Measurements from ENCODE around the gene SPATA18. TPM values are rescaled to one million over a fixed set of nuclear protein-coding genes. Genes with fewer than 3 reads are reported as not detected.

SPATA18 gene
- total and polyA plus RNA-seq, 2 of the 13 experiments (the other 11 are each of a cell fraction or from before 2014, with no cell fraction given): 5.7 to 13.2 TPM

- FAIRE-seq: no peak
Measured at GRCh38 chr4:52005604-52006273, 45.4 kb upstream of the SPATA18 start.

DNA sequence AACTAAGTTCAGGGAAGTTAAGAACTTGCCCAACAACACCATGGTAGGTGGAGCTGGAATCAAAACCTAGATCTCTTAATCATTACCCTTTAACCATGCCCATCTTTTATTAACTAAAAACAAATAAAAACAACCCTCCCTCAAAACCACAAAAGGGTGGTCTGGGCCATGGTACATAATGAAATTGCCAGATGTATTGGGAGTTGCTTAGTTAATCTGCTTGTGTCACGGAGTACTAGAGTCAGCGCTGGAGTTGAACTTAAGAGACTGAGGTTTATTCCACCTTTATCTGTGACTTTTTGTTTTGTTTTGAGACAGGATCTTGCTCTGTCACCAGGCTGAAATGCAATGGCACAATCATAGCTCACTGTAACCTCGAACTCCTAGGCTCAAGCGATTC, 44.2 kb upstream of the SPATA18 start:
- intact Hi-C loops (cut with micrococcal nuclease; ENCODE audit: unreplicated experiment) (no loop called here), in situ Hi-C loops (cut with HindIII; ENCODE audit: extremely low pct_ligation_motif_present, low pct_unique_long_range_greater_than_20kb) (no loop called here)
- ChIA-PET CTCF (ENCODE audit: low intra/inter-chr PET ratio, low total read pairs) (no interaction called here), POLR2A (no interaction called here)
- TF ChIP-seq CENPX (CRISPR knock-in tag; IDR thresholded peaks at IDR 0.05) (no peak), NFKBIZ (CRISPR knock-in tag; IDR thresholded peaks at IDR 0.05) (no peak)
- Histone ChIP-seq H3K79me2 (ENCODE audit: insufficient read depth, low read length) (no peaks in the 10 kb centered on the region), H3K4me3 (replicated peaks in 1 of 3; ENCODE audit: insufficient read depth in 1 of 3, low read depth in 2 of 3, low read length in 3 of 3) (no peak overlapping the region), H3K4me2 (ENCODE audit: low read depth, low read length) (no peak overlapping the region), H3K27ac (ENCODE audit: extremely low read length, insufficient read depth, low read length) (no peak overlapping the region), H3K27me3 (ENCODE audit: control insufficient read depth in 1 of 2, insufficient read depth in 2 of 2, low read length in 2 of 2) (no peaks in the 10 kb centered on the region), H3K9ac (ENCODE audit: insufficient read depth, low read depth, low read length) (no peak overlapping the region), H3K9me3 (ENCODE audit: low read length) (no peaks in the 10 kb centered on the region), H2AFZ (ENCODE audit: low read length) (no peak overlapping the region), H4K20me1 (ENCODE audit: insufficient read depth, low read length) (no peaks in the 10 kb centered on the region), H3K36me3 (replicated peaks in 1 of 2; ENCODE audit: control insufficient read depth in 1 of 2, insufficient read depth in 2 of 2, low read length in 2 of 2) (no peaks in the 10 kb centered on the region), H3K4me1 (ENCODE audit: insufficient read depth, low read length) (peaks cover 14% of the 10 kb centered on the region; the same call in 1 of the 2 replicates)
- ATAC-seq (no peak), FAIRE-seq (no peak), DNase-seq (ENCODE audit: low spot score) (no peak)
- WGBS (ENCODE audit: low lambda C conversion rate): 46% methylated on average over 4 of the region's 4 CpGs
- no TSS peak for BruUV-seq (replicated peaks)

More at GRCh38 chr4:52005604-52006273, 45.4 kb upstream of the SPATA18 start:
- H3K4me1 ChIP-seq (ENCODE audit: insufficient read depth, low read length): peaks cover 14% of the 10 kb centered on the region; the same call in 1 of the 2 replicates
- in situ Hi-C loops (cut with HindIII; ENCODE audit: extremely low pct_ligation_motif_present, low pct_unique_long_range_greater_than_20kb) (no loop called here), intact Hi-C loops (cut with micrococcal nuclease; ENCODE audit: unreplicated experiment) (no loop called here)
- H3K4me2 ChIP-seq (ENCODE audit: low read depth, low read length): no peak overlapping the region
- H3K4me3 ChIP-seq (replicated peaks in 1 of 3; ENCODE audit: insufficient read depth in 1 of 3, low read depth in 2 of 3, low read length in 3 of 3): no peak overlapping the region
- no peaks in the 10 kb centered on the region for H3K79me2 ChIP-seq (ENCODE audit: insufficient read depth, low read length)
- no peak overlapping the region for H3K9ac ChIP-seq (ENCODE audit: insufficient read depth, low read depth, low read length)
- WGBS (ENCODE audit: low lambda C conversion rate): 42% methylated on average over 1 of the region's 2 CpGs
- no peak for TF ChIP-seq ZNF546 (CRISPR knock-in tag; conservative IDR thresholded peaks at IDR 0.05)
- TF ChIP-seq ZNF704 (CRISPR knock-in tag; IDR thresholded peaks at IDR 0.05; ENCODE audit: borderline replicate concordance): no peak
- H3K27ac ChIP-seq (ENCODE audit: extremely low read length, insufficient read depth, low read length): no peak overlapping the region
- no peak for ATAC-seq
- no peaks in the 10 kb centered on the region for H3K27me3 ChIP-seq (ENCODE audit: control insufficient read depth in 1 of 2, insufficient read depth in 2 of 2, low read length in 2 of 2)
- no TSS peak for BruUV-seq (replicated peaks)
- ChIA-PET CTCF (ENCODE audit: low intra/inter-chr PET ratio, low total read pairs) (no interaction called here), POLR2A (no interaction called here)
- no peaks in the 10 kb centered on the region for H3K9me3 ChIP-seq (ENCODE audit: low read length)
- no peak overlapping the region for H2AFZ ChIP-seq (ENCODE audit: low read length)
- H4K20me1 ChIP-seq (ENCODE audit: insufficient read depth, low read length): no peaks in the 10 kb centered on the region
- H3K36me3 ChIP-seq (replicated peaks in 1 of 2; ENCODE audit: control insufficient read depth in 1 of 2, insufficient read depth in 2 of 2, low read length in 2 of 2): no peaks in the 10 kb centered on the region
- DNase-seq (ENCODE audit: low spot score): no peak

Measured in HepG2 (cell line).